ENCODE results near the gene ADCY10. TPM values are rescaled to one million over a fixed set of nuclear protein-coding genes. Genes with fewer than 3 reads are reported as not detected.
"Not testable (repeated sequence)": the region's sequence is repeated elsewhere in the genome, so short reads cannot be mapped to it uniquely, and the experiment has no call there.

The ADCY10 gene
- total RNA-seq, 4 donors from 2014 or later: not detected

DNA sequence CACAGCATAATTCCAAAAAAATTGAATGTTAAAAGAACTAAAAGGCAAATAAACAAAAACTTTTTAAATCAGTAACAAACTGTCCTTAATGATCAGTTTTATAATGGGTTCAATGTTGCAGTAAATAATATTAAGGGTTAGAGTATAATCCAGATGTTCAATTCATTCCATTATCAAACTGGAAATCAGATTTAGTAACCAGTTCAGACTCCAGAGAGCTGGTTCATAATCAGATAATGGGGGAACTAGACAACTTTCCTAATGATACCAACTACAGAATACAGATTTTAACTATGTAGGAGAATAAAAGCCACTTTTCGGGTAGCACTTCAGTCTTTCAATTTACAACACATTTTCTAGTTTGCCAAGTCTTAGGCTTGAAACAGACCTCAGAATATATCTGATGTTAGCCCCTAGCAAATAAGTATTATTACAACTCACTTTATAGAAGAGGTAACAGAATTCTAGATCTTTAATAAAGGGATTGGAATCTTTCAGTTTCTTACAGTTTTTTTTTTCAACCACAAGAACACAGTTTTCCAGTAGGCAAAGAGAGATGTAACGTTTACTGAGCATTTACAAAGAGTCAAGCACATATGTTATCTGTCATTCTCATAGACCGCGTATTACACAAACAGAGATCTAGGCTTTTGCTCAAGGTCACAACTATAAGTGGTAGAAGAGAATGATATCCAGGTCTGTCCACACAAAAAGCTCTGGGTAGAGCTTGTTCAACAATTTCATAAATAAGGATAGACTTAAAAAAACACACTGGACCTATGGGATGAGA lies 20.7 kb upstream of the ADCY10 start:
- Histone ChIP-seq H3K4me1 (peaks cover 0 to 55% (median 16%) of the 10 kb centered on the region in 3 donors), H3K9me3 (no peaks in the 10 kb centered on the region), H3K27me3 (no peaks in the 10 kb centered on the region), H3K4me3 (peak overlapping the region; percentile 88 to 97 (median 92)), H3K27ac (peak overlapping the region; percentile 96 to 99 (median 98)), H3K36me3 (no peaks in the 10 kb centered on the region)
- intact Hi-C loops (cut with DNase I): no loop called here
- TF ChIP-seq, protein P1, sequence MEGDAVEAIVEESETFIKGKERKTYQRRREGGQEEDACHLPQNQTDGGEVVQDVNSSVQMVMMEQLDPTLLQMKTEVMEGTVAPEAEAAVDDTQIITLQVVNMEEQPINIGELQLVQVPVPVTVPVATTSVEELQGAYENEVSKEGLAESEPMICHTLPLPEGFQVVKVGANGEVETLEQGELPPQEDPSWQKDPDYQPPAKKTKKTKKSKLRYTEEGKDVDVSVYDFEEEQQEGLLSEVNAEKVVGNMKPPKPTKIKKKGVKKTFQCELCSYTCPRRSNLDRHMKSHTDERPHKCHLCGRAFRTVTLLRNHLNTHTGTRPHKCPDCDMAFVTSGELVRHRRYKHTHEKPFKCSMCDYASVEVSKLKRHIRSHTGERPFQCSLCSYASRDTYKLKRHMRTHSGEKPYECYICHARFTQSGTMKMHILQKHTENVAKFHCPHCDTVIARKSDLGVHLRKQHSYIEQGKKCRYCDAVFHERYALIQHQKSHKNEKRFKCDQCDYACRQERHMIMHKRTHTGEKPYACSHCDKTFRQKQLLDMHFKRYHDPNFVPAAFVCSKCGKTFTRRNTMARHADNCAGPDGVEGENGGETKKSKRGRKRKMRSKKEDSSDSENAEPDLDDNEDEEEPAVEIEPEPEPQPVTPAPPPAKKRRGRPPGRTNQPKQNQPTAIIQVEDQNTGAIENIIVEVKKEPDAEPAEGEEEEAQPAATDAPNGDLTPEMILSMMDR (IDR thresholded peaks at IDR 0.05): no peak
- no peak for TF ChIP-seq POLR2A (IDR thresholded peaks at IDR 0.05)
- no peak for DNase-seq
- 13 to 14% methylated on average over 4 of the region's 4 CpGs for WGBS, 2 donors

DNA sequence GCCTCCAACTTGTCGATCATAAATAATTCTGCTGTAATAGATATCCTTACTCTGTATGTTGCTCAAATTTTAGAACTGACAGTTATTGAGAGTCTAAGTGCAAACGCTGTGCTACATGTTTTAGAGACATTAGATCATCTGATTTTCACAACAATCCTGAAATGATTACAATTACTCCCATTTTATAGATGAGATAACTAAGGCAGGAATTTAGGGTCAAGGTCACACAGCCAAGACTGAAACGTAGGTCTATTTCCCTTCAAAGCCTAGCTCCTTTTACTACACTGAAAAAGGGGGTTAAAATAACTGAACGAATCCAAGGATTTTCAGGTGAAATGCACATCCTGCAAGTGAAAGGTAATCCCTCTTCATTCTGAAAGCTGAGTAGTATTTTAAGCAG lies 19.9 kb upstream of the ADCY10 start:
- no peak for TF ChIP-seq POLR2A (IDR thresholded peaks at IDR 0.05)
- TF ChIP-seq, protein P1 (IDR thresholded peaks at IDR 0.05): no peak
- no peaks in the 10 kb centered on the region for H3K27me3 ChIP-seq
- H3K36me3 ChIP-seq: no peaks in the 10 kb centered on the region
- no peaks in the 10 kb centered on the region for H3K9me3 ChIP-seq
- peaks cover 0 to 48% (median 12%) of the 10 kb centered on the region in 3 donors for H3K4me1 ChIP-seq
- peak overlapping the region in 3 of 4 donors; percentile 89 to 97 (median 95) for H3K4me3 ChIP-seq
- no peak for DNase-seq
- 62 to 65% methylated on average over 4 of the region's 4 CpGs for WGBS, 2 donors
- intact Hi-C loops (cut with DNase I): no loop called here
- H3K27ac ChIP-seq: peak overlapping the region in 3 of 4 donors; percentile 12 to 99 (median 96)

DNA sequence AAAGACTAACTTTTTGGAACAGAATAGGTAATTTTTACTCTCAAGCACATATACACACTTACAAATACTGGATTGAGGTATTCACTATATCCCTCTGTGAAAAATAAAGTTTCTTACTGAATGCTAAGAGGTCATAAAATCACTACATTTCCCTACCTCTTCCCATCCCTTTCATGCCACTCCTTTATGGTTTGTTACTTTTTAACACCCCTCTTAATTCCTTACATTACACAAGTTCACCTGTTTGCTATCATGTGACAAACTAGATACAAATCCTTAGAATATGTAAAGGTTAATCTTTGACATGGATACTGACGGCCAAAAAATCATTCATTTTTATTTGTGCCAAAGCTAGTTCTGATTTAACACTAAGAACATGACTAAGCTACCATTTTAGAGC lies 15.8 kb upstream of the ADCY10 start:
- Histone ChIP-seq H3K4me3 (no peak overlapping the region), H3K36me3 (no peaks in the 10 kb centered on the region), H3K9me3 (no peaks in the 10 kb centered on the region), H3K4me1 (peaks cover 0 to 30% (median 12%) of the 10 kb centered on the region in 3 donors), H3K27ac (no peak overlapping the region), H3K27me3 (no peaks in the 10 kb centered on the region)
- TF ChIP-seq POLR2A (IDR thresholded peaks at IDR 0.05): no peak
- TF ChIP-seq, protein P1 (IDR thresholded peaks at IDR 0.05): no peak
- intact Hi-C loops (cut with DNase I): no loop called here
- no peak for DNase-seq
- WGBS, 2 donors: 56 to 63% methylated on average over 1 of the region's 1 CpG

DNA sequence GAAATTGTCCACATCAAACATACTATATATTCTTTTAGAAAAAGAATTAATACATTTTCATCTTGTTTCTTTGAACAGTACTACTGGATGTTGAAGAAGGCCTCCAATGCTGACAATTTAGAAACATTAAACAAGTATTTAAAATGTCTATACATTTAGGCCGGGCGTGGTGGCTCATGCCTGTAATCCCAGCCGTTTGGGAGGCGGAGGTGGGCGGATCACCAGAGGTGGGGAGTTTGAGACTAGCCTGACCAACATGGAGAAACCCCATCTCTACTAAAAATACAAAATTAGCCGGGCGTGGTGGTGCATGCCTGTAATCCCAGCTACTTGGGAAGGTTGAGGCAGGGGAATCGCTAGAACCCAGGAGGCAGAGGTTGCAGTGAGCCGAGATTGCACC lies 15.0 kb upstream of the ADCY10 start:
- intact Hi-C loops (cut with DNase I); H3K4me3 ChIP-seq; H3K36me3 ChIP-seq; H3K9me3 ChIP-seq; DNase-seq; H3K27me3 ChIP-seq; H3K27ac ChIP-seq: not testable (repeated sequence)
- 84 to 92% methylated on average over 9 of the region's 9 CpGs for WGBS, 2 donors
- peaks cover 0 to 22% (median 6%) of the 10 kb centered on the region in 3 donors for H3K4me1 ChIP-seq

DNA sequence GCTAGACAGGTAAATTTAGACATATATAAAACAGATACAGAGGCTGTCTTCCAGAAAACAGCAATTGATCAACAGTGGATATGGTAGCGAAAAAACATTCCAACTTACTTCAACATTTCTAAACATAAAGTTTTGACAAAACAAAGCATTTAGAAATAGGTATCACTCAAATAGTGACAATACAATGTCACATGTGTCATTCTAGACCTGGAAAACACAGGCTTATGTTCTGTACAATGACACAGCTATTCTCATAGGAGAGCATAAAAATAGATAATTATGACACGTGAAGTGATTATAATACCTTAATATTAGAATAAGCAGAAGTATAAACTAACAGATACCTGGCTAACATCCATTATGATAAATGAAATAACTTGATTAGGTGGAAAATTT lies 14.5 kb upstream of the ADCY10 start:
- no peak for TF ChIP-seq POLR2A (IDR thresholded peaks at IDR 0.05)
- TF ChIP-seq, protein P1 (IDR thresholded peaks at IDR 0.05): no peak
- intact Hi-C loops (cut with DNase I): no loop called here
- Histone ChIP-seq H3K27ac (no peak overlapping the region), H3K27me3 (no peaks in the 10 kb centered on the region), H3K4me3 (no peak overlapping the region), H3K36me3 (peaks cover 0 to under 1% (median 0%) of the 10 kb centered on the region in 3 donors), H3K9me3 (no peaks in the 10 kb centered on the region), H3K4me1 (peaks cover 0 to 17% (median 3%) of the 10 kb centered on the region in 3 donors)
- 92 to 93% methylated on average over 2 of the region's 2 CpGs for WGBS, 2 donors
- no peak for DNase-seq

Data from esophagus squamous epithelium (tissue), 5 donors.